GM19397 (cell line): Measurements from ENCODE around the gene IFIT5.
"Not testable (repeated sequence)": the region's sequence is repeated elsewhere in the genome, so short reads cannot be mapped to it uniquely, and the experiment has no call there.

Experiments
- ATAC-seq: cut with Tn5 transposase; IDR thresholded peaks from one replicate; pipeline ENCODE4 v1.9.1; 2021; ENCODE audit warnings: mild to moderate bottlenecking, moderate library complexity; ENCODE audit not compliant: unreplicated experiment

Gene IFIT5

DNA sequence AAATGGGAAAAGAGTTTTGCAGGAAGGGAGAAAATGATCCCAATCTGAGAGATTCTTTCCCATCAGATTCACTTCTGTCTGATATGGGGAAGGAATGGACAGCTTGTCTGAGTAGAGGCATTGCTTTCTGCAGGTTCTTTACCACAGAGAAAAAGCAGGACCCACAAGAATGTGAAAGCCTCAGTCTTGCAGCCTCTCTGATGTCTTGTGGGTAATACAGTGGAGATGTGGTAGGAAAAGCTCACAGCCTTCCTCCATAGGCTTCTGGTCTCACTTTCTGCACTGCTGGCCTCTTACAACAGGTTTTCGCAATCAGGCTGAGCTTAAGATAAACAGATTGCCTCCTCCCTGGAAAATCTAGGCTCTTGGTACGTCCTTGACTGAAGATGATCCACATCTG lies 21.4 kb upstream of the IFIT5 start:
- ATAC-seq = peak; percentile 31

DNA sequence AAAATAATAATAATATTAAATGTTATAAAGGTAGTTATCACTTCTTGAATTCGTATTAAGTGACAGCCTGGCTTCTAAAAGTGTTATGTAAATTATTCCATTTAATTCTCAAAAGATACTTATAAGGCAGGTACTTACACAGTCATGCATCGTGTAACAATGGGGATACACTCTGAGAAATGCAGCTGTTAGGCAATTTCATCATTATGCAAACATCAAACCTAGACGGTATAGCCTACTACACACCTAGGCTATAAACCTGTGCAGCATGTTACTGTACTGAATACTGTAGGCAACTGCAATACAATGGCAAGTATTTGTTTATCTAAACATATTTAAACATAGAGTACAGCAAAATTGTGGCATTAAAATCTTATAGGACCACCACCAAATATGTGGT lies 20.5 kb upstream of the IFIT5 start:
- ATAC-seq = no peak

DNA sequence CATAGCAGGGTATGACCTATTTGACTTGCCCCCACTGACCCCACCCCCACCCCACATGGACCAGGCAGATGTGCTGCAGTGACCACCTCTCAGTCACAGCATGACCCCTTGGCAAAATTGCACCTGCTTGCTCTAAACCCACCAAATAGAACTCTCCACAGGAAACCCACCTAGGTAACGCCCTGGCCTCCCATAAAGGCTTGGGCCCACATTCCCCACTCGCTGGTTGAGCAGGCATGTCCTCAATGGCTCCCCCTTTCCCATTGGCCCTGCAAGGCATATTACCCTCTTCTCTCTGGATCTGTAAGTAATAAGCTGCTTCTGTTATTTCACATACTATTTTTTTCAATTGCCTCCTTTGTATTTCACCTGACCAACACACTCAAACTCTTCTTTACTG lies 19.2 kb upstream of the IFIT5 start:
- ATAC-seq = no peak

DNA sequence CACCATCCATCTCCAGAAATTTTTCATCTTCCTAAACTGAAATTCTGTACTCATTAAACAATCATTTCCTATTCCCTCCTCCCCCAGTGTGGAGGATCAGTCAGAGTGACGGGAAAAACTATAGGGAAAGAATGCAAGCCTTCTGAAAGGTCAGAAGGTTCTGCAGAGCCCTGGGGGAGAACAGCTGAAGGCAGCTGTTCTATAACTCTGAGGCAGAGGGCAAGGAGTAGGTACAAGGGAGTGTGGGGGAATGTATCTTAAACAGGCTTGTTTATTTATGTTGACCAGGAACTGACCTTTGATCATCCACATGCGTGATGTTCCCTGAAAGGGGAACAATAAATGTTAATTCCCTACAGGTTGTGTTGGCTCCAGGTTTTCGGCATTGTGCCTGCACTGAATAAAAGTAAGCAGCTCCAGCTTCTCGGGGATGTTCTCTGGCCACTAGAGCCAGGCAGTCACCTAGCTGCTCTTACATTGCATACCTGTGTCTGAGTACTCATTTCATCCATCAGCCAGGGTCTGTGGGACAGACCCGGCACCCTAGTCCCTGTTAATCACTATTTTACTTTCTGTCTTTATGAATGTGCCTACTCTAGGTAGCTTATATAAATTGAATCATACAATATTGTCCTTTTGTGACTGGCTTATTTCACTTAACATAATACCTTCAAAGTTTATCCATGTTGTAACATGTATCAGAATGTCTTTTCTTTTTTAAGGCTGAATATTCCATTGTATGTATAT lies 16.2 kb upstream of the IFIT5 start:
- ATAC-seq = no peak

DNA sequence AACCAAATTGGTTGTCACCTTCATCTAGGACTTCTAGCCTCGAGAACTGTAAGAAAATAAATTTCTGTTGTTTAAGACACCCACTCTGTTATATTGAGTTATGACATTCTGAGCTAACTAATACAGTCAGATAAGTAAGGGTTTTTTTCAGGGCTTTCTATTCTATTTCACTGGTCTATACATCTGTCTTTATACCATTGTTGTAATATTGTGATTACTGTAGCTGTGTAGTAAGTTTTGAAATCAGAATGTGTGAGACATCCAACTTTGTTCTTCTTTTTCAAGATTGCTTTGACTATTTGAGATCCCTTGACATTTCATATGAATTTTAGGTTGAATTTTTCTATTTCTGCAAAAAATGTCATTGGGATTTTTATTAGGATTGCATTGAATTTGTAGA lies 14.4 kb upstream of the IFIT5 start:
- ATAC-seq = no peak

DNA sequence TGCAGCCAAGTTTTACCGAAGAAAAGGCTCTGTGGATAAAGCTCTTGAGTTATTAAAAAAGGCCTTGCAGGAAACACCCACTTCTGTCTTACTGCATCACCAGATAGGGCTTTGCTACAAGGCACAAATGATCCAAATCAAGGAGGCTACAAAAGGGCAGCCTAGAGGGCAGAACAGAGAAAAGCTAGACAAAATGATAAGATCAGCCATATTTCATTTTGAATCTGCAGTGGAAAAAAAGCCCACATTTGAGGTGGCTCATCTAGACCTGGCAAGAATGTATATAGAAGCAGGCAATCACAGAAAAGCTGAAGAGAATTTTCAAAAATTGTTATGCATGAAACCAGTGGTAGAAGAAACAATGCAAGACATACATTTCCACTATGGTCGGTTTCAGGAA lies 11.3 kb upstream of the IFIT5 start:
- no peak for ATAC-seq

DNA sequence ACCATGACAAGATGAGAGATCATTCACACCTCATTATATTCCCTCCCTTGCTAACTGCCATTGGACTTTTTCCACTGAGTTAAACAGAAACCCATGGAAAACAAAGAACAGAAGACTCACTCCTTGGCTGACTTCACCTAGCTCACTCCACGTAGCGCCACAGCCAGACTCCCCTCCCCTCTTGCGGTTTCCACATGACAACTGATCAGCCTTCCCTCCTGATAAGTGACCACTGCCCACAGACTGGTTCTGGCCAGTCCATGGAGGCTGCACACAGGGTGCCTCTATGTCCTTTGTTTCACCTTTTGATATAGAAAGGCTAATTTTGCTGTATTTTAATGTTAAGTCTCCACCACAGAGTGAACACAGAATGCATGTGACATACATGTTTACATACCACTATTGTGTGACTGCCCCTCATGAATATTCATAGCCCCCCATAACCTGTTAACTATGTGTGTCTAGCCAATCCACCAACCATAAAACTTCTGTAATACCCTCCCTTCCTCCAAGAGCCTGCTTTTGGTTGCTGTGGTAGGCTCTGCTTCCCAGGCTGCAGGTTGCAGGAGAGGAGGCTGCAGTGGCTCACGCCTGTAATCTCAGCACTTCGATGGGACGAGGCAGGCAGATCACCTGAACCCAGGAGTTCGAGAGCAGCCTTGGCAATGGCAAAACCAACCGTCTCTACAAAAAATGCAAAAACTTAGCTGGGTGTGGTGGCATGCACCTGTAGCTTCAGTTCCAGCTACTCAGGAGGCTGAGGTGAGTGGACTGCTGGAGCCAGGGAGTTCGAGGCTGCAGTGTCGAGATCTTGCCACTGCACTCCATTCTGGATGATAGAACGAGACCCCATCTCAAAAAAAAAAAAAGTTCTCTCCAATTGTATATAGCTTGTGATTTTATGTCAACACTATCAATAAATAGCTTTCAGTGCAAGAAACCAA lies 10.0 kb upstream of the IFIT5 start:
- ATAC-seq = no peak

DNA sequence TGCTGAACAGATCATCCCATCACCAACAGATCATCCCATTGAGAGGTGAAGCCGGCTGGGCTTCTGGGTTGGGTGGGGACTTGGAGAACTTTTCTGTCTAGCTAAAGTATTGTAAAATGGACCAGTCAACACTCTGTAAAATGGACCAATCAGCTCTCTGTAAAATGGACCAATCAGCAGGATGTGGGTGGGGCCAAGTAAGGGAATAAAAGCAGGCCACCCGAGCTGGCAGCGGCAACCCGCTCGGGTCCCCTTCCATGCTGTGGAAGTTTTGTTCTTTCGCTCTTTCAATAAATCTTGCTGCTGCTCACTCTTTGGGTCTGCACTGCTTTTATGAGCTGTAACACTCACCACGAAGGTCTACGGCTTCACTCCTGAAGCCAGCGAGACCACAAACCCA lies 8.2 kb upstream of the IFIT5 start:
- ATAC-seq = not testable (repeated sequence)

DNA sequence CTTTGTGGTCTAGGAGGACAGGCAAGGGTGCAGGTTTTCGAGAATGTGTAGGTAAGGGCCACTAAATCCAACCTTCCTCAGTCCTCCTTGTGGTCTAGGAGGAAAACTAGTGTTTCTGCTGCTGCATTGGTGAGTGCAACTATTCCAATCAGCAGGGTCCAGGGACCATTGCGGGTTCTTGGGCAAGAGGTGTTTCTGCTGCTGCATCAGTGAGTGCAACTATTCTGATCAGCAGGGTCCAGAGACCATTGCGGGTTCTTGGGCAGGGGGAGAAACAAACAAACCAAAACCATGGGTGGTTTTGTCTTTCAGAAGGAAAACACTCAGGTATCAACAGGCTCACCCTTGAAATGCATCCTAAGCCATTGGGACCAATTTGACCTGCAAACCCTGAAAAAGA lies 6.6 kb upstream of the IFIT5 start:
- not testable (repeated sequence) for ATAC-seq

DNA sequence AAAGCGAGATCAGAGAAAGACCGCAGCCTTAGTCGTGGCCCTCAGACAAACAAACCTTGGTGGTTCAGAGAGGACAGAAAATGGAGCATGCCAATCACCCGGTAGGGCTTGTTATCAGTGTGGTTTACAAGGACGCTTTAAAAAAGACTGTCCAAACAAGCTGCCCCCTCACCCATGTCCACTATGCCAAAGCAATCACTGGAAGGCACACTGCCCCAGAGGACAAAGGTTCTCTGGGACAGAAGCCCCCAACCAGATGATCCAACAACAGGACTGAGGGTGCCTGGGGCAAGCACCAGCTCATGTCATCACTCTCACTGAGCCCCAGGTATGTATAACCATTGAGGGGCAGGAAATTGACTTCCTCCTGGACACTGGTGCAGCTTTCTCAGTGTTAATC lies 5.1 kb upstream of the IFIT5 start:
- not testable (repeated sequence) for ATAC-seq

DNA sequence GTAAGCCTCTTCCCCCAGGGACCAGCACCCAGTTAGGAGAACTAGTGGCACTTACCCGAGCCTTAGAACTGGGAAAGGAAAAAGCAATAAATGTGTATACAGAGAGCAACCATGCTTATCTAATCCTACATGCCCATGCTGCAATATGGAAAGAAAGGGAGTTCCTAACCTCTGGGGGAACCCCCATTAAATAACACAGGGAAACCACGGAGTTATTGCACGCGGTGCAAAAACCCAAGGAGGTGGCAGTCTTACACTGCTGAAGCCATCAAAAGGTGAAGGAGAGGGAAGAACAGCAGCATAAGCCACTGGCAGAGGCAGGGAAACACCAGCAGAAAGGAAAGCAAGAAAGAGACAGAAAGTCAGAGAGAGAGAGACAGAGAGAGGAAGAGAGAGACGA lies 3.8 kb upstream of the IFIT5 start:
- ATAC-seq = not testable (repeated sequence)

DNA sequence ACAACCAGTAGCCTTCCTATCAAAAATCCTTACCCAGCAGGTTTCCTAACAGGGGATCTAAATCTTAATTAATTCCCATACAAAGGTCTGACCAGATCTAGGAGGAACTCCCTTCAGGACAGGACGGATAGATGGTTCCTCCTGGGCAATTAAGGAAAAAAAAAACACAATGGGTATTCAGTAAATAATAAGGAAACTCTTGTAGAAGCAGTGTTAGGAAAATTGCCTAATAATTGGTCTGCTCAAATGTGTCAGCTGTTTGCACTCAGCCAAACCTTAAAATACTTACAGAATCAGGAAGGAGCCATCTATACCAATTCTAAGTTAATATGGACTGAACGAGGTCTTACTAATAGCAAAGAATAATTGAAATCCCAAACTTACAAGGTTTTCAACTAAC lies 3.2 kb upstream of the IFIT5 start:
- ATAC-seq = not testable (repeated sequence)

DNA sequence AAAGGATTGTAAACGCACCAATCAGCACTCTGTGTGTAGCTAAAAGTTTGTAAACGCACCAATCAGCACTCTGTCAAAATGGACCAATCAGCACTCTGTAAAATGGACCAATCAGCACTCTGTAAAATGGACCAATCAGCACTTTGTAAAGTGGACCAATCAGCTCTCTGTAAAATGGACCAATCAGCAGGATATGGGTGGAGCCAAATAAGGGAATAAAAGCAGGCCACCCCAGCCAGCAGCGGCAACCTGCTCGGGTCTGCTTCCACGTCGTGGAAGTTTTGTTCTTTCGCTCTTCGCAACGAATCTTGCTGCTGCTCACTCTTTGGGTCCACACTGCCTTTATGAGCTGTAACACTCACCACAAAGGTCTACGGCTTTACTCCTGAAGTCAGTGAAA lies 2.1 kb upstream of the IFIT5 start:
- not testable (repeated sequence) for ATAC-seq

DNA sequence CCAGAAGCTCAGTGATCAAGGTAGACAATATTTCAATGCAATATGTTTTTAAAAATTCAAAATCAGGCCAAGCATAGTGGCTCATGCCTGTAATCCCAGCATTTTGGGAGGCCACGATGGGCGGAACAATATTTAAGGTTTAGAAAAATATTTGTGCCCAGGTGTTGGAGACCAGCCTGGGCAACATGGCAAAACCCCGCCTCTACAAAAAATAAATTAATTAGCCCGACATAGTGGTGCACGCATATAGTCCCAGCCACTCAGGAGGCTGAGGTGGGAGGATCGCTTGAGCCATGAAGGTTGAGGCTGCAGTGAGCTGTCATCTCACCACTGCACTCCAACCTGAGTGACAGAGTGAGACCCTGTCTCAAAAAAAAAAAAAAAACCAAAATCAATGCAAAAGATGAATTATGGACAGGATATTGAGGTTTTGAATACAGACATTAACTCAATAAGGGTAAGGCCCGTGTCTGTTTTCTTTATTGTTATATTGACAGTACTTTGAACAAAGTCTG lies 913 bp upstream of the IFIT5 start:
- no peak for ATAC-seq

DNA sequence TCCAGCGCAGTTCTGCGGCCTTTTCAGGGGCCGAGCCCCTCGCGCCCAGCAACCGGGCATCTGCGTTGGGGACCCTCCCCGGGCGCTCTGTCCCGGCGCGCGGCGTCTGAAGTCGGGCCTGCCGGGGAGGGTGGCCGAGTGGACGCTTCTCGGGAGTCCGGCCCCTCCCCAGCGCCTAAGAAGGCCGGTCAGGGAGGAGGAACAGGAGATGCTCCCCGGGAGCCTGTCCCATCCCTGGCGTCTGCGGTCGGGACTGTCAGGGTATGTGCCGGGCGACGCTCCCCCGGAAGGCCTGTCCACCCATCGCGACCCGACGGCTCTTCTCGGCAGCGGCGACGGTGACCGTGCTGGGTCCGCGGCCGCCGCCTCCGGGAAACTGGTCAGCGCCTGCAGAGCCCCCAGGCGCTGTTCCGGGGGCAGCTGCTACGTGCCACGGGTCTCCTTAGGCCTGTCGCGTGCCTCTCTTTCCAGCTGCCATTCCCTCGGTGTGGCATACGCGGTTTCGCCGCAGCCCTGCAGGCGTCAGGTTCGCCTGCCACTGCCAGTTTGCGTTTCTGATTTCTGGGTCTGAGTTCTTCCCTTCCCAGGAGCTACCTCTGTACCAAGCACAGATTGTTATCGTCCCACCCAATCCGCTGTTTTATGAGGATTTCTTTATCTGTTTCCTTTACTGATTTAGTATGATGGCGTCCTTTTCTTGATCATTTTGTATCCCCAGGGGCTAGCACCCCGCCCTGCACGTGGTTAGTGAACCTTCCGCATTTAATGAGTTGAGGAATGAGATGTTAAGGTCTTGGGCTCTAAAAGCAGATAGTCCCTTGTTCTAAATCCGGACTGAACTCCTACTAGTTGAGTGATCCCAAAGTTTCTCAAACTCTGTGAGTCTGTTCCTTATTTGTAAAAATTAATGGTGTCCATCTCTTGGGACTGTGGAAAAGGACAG lies 782 bp downstream of the IFIT5 start:
- ATAC-seq = peak; percentile 38

DNA sequence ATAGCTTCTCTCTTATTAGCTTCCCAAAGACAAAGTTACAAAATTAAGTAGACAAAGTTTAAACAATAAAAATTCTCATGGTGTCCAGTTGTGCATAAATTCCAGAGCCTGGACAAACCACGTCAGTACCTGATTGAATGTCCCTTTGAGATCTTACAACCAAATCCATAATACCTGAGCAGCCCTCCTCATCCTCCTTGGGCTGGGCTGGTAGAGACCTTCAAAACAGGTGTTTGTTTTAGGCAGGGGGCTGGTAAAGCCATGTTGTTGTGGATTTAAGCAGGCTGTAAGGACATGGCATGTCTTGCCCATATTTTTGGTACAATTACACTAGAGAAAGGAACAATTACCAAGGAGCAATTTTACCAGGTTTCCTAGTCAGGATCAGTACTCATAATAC lies 2.1 kb downstream of the IFIT5 start:
- ATAC-seq = no peak

DNA sequence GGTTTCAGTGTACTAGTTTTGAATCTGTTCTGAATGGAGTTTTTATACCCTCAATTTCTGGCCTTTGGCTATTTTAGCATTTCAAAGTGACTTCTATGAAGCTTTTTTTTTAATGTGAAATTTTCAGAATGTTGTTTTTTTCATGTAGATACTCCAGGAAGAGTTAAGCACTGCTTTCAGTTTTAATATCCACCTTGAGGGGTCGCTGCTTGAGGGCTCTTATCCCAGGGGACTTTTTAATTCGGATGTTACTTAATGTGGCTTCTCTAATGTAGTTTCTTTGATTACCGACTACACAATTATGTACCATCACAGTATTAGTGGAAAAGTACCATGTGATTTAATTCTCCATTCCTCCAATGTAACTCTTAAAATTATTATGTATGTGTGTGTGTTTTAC lies 5.2 kb downstream of the IFIT5 start:
- ATAC-seq = no peak

DNA sequence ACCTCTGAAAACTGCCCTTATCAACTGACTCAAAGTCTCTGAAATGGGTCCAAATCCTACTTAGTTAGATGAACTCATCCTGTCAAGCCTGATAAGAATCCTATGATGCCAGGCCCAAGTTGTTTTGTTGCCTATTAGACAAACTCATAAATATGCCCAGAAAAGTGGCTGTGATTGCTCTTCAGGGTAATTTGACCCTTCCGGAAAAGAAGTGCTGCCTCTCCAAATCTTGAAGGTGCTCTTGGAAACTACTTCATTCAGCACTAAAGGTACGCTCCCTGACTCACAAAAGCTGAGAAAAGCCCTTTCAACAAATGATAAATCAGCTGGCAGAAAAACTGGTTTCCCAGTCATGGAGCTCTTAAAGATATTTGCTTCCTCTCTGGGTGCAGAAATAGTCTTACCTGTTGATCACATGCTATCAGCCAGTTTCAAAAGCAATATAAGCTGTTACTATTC lies 6.7 kb downstream of the IFIT5 start:
- ATAC-seq = no peak

DNA sequence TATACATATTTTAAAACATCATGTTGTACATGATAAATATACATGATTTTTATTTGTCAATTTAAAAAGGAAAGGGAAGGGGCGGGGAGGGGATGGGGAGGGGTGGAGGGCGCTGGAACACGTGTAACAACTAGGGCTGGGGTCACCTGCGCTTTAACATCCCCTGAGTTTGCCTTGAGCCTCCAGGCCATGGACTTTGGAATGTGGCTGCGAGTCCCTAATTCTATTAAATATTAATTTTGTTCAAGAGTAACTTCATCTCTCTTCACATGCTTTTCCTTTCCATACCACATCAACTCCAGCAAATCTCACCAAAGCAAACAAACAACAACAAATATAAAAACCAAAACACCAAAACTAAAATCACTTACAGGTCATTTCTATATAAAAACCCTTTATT lies 10.6 kb downstream of the IFIT5 start:
- no peak for ATAC-seq

DNA sequence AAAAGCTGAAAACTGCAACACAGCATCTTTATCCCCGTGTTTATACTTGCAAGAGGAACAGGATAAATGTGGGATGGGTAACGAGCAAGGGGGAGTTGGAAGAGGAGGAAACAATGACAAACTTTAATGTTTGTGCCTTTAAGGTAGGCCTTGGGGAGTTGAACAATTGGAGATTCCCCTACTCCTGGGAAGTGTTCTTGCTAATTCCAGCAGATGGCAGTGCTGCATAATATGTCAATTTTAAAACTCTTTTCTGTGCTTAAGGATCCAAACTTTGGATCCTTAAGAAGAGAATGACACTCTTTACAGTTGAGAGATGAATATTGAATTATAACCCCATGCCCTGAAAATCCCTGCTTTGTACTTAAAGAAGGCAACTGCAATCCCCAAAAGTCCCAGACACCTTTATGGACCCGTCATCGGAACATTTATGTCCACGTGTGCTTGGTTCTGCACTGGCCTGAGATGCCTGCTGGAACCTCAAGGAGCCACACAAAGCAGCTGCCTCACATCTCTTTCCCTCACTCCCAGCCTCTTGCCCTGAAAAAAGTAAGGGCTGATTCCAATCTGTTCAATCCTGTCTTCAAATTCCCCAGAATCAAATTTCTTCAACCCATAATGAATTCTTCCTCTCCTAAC lies 12.0 kb downstream of the IFIT5 start:
- no peak for ATAC-seq
